ENCODE data around the gene ZNF445. TPM values are rescaled to one million over a fixed set of nuclear protein-coding genes. Genes with fewer than 3 reads are reported as not detected.
A peak's percentile ranks its signal among the peaks of the same experiment; 100 is the strongest.

ZNF445 gene
- total RNA-seq, 2 donors from 2014 or later = 4.9 to 7.8 TPM

GRCh38 chr3:44444896-44445691 lies 32.4 kb downstream of the ZNF445 start:
- intact Hi-C loops (cut with DNase I) = no loop called here
- TF ChIP-seq CTCF (IDR thresholded peaks at IDR 0.05) (no peak), POLR2A (IDR thresholded peaks at IDR 0.05) (no peak)
- Histone ChIP-seq H3K27me3 (no peaks in the 10 kb centered on the region), H3K9me3 (no peaks in the 10 kb centered on the region), H3K4me1 (peaks cover 10% of the 10 kb centered on the region), H3K4me3 (no peak overlapping the region), H3K27ac (no peak overlapping the region), H3K36me3 (replicated peaks in 1 of 2; ENCODE audit: insufficient read depth in 1 of 2, low read depth in 2 of 2) (peaks cover 0 to 26% of the 10 kb centered on the region in 2 donors)
- DNase-seq = no peak
- ATAC-seq = no peak
- WGBS, 2 donors = 94 to 95% methylated on average over 7 of the region's 7 CpGs

- Histone ChIP-seq H3K4me3 (no peak overlapping the region), H3K27me3 (no peaks in the 10 kb centered on the region), H3K4me1 (peaks cover 12% of the 10 kb centered on the region), H3K36me3 (replicated peaks in 1 of 2; ENCODE audit: insufficient read depth in 1 of 2, low read depth in 2 of 2) (peaks cover 0 to 20% of the 10 kb centered on the region in 2 donors), H3K27ac (no peak overlapping the region), H3K9me3 (no peaks in the 10 kb centered on the region)
- TF ChIP-seq CTCF (IDR thresholded peaks at IDR 0.05) (no peak), POLR2A (IDR thresholded peaks at IDR 0.05) (no peak)
- intact Hi-C loops (cut with DNase I) = no loop called here
- ATAC-seq (no peak), DNase-seq (no peak)
- 95 to 100% methylated on average over 1 to 2 of the region's 2 CpGs for WGBS, 2 donors
Measured at GRCh38 chr3:44444437-44444836, 33.0 kb downstream of the ZNF445 start.

- H3K4me3 ChIP-seq = no peak overlapping the region
- no peak overlapping the region for H3K27ac ChIP-seq
- DNase-seq (no peak), ATAC-seq (no peak)
- no peaks in the 10 kb centered on the region for H3K9me3 ChIP-seq
- 71 to 79% methylated on average over 2 of the region's 2 CpGs for WGBS, 2 donors
- TF ChIP-seq POLR2A (IDR thresholded peaks at IDR 0.05) (no peak), CTCF (IDR thresholded peaks at IDR 0.05) (no peak)
- peaks cover 18% of the 10 kb centered on the region for H3K4me1 ChIP-seq
- H3K36me3 ChIP-seq (replicated peaks in 1 of 2; ENCODE audit: insufficient read depth in 1 of 2, low read depth in 2 of 2) = peaks cover 0 to 9% of the 10 kb centered on the region in 2 donors
- H3K27me3 ChIP-seq = no peaks in the 10 kb centered on the region
- intact Hi-C loops (cut with DNase I) = no loop called here
Measured at GRCh38 chr3:44442596-44443309, 34.7 kb downstream of the ZNF445 start.

- Histone ChIP-seq H3K9me3 (no peaks in the 10 kb centered on the region), H3K27ac (peak overlapping the region; percentile 66 to 93 (median 82)), H3K4me3 (no peak overlapping the region), H3K27me3 (no peaks in the 10 kb centered on the region), H3K4me1 (peaks cover 18% of the 10 kb centered on the region), H3K36me3 (replicated peaks in 1 of 2; ENCODE audit: insufficient read depth in 1 of 2, low read depth in 2 of 2) (no peaks in the 10 kb centered on the region)
- 33 to 74% methylated on average over 6 to 7 of the region's 7 CpGs for WGBS, 2 donors
- ATAC-seq = peak; percentile 85
- DNase-seq = peak; percentile 28 to 85 (median 60)
- intact Hi-C loops (cut with DNase I) = no loop called here
- TF ChIP-seq POLR2A (IDR thresholded peaks at IDR 0.05) (peak in 2 of 3 donors; percentile 49 to 66), CTCF (IDR thresholded peaks at IDR 0.05) (no peak)
Measured at GRCh38 chr3:44439499-44440295, 37.8 kb downstream of the ZNF445 start.

Measured in body of pancreas (tissue), 4 donors.